GM23338 (cell line): ENCODE results near the gene ZCCHC14. TPM values are rescaled to one million over a fixed set of nuclear protein-coding genes. Genes with fewer than 3 reads are reported as not detected.

Experiments
- ATAC-seq: fragments of 200-7000 bp; cut with Tn5 transposase; 3 replicates; pipeline ENCODE4 v1.9.1; 2020
- DNase-seq: peaks from one replicate; pipeline ENCODE4 v3.0.0-alpha.2; 2015; ENCODE audit warnings: low spot score
- H2AFZ ChIP-seq: fragments of 200-600 bp; sonication (generic); 2 replicates; pipeline ENCODE4 v1.8.0; 2016; ENCODE audit warnings: antibody characterized with exemption, mild to moderate bottlenecking, moderate library complexity
- H3F3A ChIP-seq: fragments of 200-600 bp; sonication (generic); replicated peaks from 2 replicates; pipeline ENCODE4 v1.8.0; 2017; ENCODE audit warnings: antibody characterized with exemption, mixed run types, low read depth
- H3K27ac ChIP-seq: fragments of 200-600 bp; sonication (generic); 2 replicates; pipeline ENCODE4 v1.6.1; 2016; ENCODE audit warnings: low read depth
- H3K27me3 ChIP-seq: fragments of 200-600 bp; sonication (generic); 2 replicates; pipeline ENCODE4 v1.8.0; 2016; ENCODE audit warnings: mild to moderate bottlenecking, mixed run types, moderate library complexity; ENCODE audit not compliant: insufficient read depth
- H3K36me3 ChIP-seq: fragments of 200-600 bp; sonication (generic); 2 replicates; pipeline ENCODE4 v1.8.0; 2016; ENCODE audit warnings: mild to moderate bottlenecking; ENCODE audit not compliant: insufficient read depth
- H3K4me1 ChIP-seq: fragments of 200-600 bp; sonication (generic); 2 replicates; pipeline ENCODE4 v1.8.0; 2016; ENCODE audit warnings: mild to moderate bottlenecking, moderate library complexity; ENCODE audit not compliant: insufficient read depth
- H3K4me2 ChIP-seq: fragments of 200-600 bp; sonication (generic); 2 replicates; pipeline ENCODE4 v1.7.1; 2017; ENCODE audit warnings: mixed run types
- H3K4me3 ChIP-seq: fragments of 200-600 bp; sonication (generic); 2 replicates; pipeline ENCODE4 v1.6.1; 2016; ENCODE audit warnings: mixed run types
- H3K79me2 ChIP-seq: fragments of 200-600 bp; sonication (generic); replicated peaks from 2 replicates; pipeline ENCODE4 v1.8.0; 2017; ENCODE audit warnings: mild to moderate bottlenecking; ENCODE audit not compliant: insufficient read depth
- H3K9me2 ChIP-seq: fragments of 200-600 bp; sonication (generic); 2 replicates; pipeline ENCODE4 v1.8.0; 2017; ENCODE audit not compliant: insufficient read depth
- H4K20me1 ChIP-seq: fragments of 200-600 bp; sonication (generic); replicated peaks from 2 replicates; pipeline ENCODE4 v1.8.0; 2017; ENCODE audit warnings: mild to moderate bottlenecking; ENCODE audit not compliant: insufficient read depth
- H3K27ac Mint-ChIP-seq: 2 replicates; pipeline ENCODE4 v1.8.0; 2020; ENCODE audit warnings: inconsistent platforms, mild to moderate bottlenecking, moderate library complexity, mixed read lengths
- H3K27me3 Mint-ChIP-seq: 3 replicates; pipeline ENCODE4 v1.8.0; 2022; ENCODE audit warnings: low read depth, mild to moderate bottlenecking, moderate library complexity, mixed read lengths, inconsistent platforms; ENCODE audit not compliant: insufficient read depth, poor library complexity
- H3K36me3 Mint-ChIP-seq: 3 replicates; pipeline ENCODE4 v1.8.0; 2021; ENCODE audit warnings: low read depth, mild to moderate bottlenecking, inconsistent platforms, moderate library complexity, mixed read lengths
- H3K4me1 Mint-ChIP-seq: 3 replicates; pipeline ENCODE4 v1.8.0; 2020; ENCODE audit warnings: mild to moderate bottlenecking, inconsistent platforms, mixed read lengths
- H3K4me3 Mint-ChIP-seq: 3 replicates; pipeline ENCODE4 v1.8.0; 2021; ENCODE audit warnings: moderate library complexity, mild to moderate bottlenecking, inconsistent platforms, mixed read lengths
- H3K9me3 Mint-ChIP-seq: 3 replicates; pipeline ENCODE4 v1.8.0; 2020; ENCODE audit warnings: moderate library complexity, mild to moderate bottlenecking, inconsistent platforms, mixed read lengths
- CREB1 ChIP-seq: fragments of 250-450 bp; sonication (Bioruptor Pico); IDR thresholded peaks from 2 replicates; pipeline ENCODE4 v1.5.0; 2020; ENCODE audit warnings: low read depth, mild to moderate bottlenecking, moderate library complexity
- EZH2 ChIP-seq: fragments of 200-600 bp; sonication (generic); IDR thresholded peaks from one replicate; pipeline ENCODE4 v1.8.0; 2017; ENCODE audit warnings: antibody characterized with exemption, mild to moderate bottlenecking, low read depth; ENCODE audit not compliant: unreplicated experiment
- JUNB ChIP-seq: IDR thresholded peaks from one replicate; pipeline ENCODE4 v1.6.1; 2016; ENCODE audit warnings: antibody characterized with exemption; ENCODE audit not compliant: unreplicated experiment
- NANOG ChIP-seq: IDR thresholded peaks from 2 replicates; pipeline ENCODE4 v1.6.1; 2016; ENCODE audit warnings: antibody characterized with exemption, borderline replicate concordance
- POLR2AphosphoS5 ChIP-seq: IDR thresholded peaks from 2 replicates; pipeline ENCODE4 v1.6.1; 2016; ENCODE audit warnings: antibody characterized with exemption, low read depth
- ZNF114 ChIP-seq: fragments of 250-450 bp; sonication (Bioruptor Pico); IDR thresholded peaks from 2 replicates; pipeline ENCODE4 v1.5.0; 2020; ENCODE audit warnings: mild to moderate bottlenecking, moderate library complexity
- ZNF331 ChIP-seq: fragments of 250-450 bp; sonication (Bioruptor Pico); IDR thresholded peaks from 2 replicates; pipeline ENCODE4 v1.5.0; 2020; ENCODE audit warnings: low read depth, mild to moderate bottlenecking, moderate library complexity
- polyA plus RNA-seq: library from polyadenylated mRNA; unstranded; fragments of >200 nt; fragmentation: Nextera tagmentation; extraction: Ambion mirVana; gene quantifications from 2 replicates; pipeline ENCODE4 v1.2.1, GENCODE V29; 2016
- total RNA-seq: library from RNA; depleted of rRNA; stranded (reverse); fragments of >200 nt; shearing (Covaris generic); gene quantifications from 2 replicates; pipeline ENCODE4 v1.2.3, GENCODE V29; 2014
- TF ChIP-seq, protein P1 (sequence below), 2 experiments: fragments of 200-600 bp in 1 of 2; sonication (generic) in 1 of 2; conservative IDR thresholded peaks; 2 replicates each; pipeline versions ENCODE4 v1.5.1 to v1.6.1; 2016 to 2017; ENCODE audit warnings: antibody characterized with exemption in 2 of 2, low read depth in 2 of 2, mild to moderate bottlenecking in 2 of 2, moderate library complexity in 1 of 2
- TF ChIP-seq, protein P2 (sequence below): IDR thresholded peaks from one replicate; pipeline ENCODE4 v1.6.1; 2018; ENCODE audit warnings: antibody characterized with exemption; ENCODE audit not compliant: unreplicated experiment
- TF ChIP-seq, protein P3 (sequence below): fragments of 250-450 bp; sonication (Bioruptor Pico); IDR thresholded peaks from 2 replicates; pipeline ENCODE4 v1.5.0; 2020; ENCODE audit warnings: mild to moderate bottlenecking, moderate library complexity

The ZCCHC14 gene
- total and polyA plus RNA-seq, 2 experiments from 2014 or later: 6.8 to 22.4 TPM

DNA sequence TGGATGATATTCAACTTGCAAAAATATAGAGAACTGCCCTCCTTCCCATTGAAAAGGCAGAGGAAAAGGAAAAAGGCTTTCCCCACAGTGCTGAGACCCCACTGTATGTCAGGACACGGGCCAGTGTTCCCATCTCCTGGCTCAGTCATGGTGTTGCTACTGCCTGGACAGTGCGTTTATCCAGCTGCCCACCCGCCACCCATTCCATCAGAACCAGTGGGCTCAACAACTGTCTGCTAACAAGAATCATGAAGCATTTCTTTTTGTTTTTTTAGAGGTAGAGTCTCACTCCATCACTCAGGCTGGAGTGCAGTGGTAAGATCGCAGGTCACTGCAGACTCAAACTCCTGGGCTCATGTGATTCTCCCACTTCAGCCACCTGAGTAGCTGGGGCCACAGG, 120.5 kb downstream of the ZCCHC14 start (continued):
- no peak for TF ChIP-seq POLR2AphosphoS5
- no peak for TF ChIP-seq CREB1 (CRISPR knock-in tag)
- TF ChIP-seq ZNF331 (CRISPR knock-in tag): no peak
- TF ChIP-seq NANOG: no peak
- TF ChIP-seq, protein P1, sequence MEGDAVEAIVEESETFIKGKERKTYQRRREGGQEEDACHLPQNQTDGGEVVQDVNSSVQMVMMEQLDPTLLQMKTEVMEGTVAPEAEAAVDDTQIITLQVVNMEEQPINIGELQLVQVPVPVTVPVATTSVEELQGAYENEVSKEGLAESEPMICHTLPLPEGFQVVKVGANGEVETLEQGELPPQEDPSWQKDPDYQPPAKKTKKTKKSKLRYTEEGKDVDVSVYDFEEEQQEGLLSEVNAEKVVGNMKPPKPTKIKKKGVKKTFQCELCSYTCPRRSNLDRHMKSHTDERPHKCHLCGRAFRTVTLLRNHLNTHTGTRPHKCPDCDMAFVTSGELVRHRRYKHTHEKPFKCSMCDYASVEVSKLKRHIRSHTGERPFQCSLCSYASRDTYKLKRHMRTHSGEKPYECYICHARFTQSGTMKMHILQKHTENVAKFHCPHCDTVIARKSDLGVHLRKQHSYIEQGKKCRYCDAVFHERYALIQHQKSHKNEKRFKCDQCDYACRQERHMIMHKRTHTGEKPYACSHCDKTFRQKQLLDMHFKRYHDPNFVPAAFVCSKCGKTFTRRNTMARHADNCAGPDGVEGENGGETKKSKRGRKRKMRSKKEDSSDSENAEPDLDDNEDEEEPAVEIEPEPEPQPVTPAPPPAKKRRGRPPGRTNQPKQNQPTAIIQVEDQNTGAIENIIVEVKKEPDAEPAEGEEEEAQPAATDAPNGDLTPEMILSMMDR (conservative IDR thresholded peaks at IDR 0.05; ENCODE audit: low read depth in 2 of 2): no peak
- no peak for TF ChIP-seq JUNB
- no peak for TF ChIP-seq EZH2
- TF ChIP-seq ZNF114 (CRISPR knock-in tag): no peak
- TF ChIP-seq, protein P2, sequence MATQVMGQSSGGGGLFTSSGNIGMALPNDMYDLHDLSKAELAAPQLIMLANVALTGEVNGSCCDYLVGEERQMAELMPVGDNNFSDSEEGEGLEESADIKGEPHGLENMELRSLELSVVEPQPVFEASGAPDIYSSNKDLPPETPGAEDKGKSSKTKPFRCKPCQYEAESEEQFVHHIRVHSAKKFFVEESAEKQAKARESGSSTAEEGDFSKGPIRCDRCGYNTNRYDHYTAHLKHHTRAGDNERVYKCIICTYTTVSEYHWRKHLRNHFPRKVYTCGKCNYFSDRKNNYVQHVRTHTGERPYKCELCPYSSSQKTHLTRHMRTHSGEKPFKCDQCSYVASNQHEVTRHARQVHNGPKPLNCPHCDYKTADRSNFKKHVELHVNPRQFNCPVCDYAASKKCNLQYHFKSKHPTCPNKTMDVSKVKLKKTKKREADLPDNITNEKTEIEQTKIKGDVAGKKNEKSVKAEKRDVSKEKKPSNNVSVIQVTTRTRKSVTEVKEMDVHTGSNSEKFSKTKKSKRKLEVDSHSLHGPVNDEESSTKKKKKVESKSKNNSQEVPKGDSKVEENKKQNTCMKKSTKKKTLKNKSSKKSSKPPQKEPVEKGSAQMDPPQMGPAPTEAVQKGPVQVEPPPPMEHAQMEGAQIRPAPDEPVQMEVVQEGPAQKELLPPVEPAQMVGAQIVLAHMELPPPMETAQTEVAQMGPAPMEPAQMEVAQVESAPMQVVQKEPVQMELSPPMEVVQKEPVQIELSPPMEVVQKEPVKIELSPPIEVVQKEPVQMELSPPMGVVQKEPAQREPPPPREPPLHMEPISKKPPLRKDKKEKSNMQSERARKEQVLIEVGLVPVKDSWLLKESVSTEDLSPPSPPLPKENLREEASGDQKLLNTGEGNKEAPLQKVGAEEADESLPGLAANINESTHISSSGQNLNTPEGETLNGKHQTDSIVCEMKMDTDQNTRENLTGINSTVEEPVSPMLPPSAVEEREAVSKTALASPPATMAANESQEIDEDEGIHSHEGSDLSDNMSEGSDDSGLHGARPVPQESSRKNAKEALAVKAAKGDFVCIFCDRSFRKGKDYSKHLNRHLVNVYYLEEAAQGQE: no peak

DNA sequence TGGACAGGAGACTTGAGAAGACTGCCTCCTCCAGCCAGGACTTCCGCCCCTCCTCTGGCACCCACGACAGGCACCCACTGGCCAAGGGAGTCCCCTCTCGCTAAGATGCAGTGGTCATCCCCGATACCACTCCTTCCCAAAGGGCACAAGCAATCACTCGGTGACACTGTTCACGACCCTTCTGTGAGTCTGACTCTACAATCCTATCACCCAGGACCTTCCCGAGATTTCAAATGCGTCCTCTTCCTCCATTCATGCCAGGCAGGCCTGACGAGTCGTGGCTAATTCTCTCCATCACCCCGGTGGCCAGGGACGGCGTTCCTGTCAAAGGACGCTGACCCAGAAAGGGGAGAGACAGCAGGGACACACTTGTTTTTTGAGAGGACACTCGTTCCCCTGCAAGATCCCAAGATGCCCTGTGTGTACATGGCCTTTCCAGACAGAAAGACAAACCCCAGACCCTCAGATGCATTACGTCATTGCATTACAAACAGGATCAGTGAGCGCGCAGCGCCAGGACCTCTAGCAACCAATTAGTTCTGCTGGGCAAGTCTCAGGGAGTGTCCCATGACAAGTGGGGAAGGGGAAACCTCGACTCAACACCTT, 121.5 kb downstream of the ZCCHC14 start:
- Histone ChIP-seq H3K4me1 (no peaks in the 10 kb centered on the region), H3K4me3 (no peak overlapping the region), H3K4me2 (no peak overlapping the region), H3F3A (no peaks in the 10 kb centered on the region), H4K20me1 (peaks cover 30% of the 10 kb centered on the region; the same call in 1 of the 2 replicates), H3K27me3 (no peaks in the 10 kb centered on the region), H3K36me3 (no peaks in the 10 kb centered on the region), H3K9me2 (no peaks in the 10 kb centered on the region), H3K79me2 (peaks cover 87% of the 10 kb centered on the region), H2AFZ (no peak overlapping the region), H3K27ac (no peak overlapping the region)
- H3K4me1 Mint-ChIP-seq: peaks cover 24% of the 10 kb centered on the region
- DNase-seq (no peak), ATAC-seq (no peak)
- H3K36me3 Mint-ChIP-seq: no peaks in the 10 kb centered on the region
- H3K27me3 Mint-ChIP-seq: no peaks in the 10 kb centered on the region
- H3K4me3 Mint-ChIP-seq: no peak overlapping the region
- H3K9me3 Mint-ChIP-seq: no peaks in the 10 kb centered on the region
- TF ChIP-seq, protein P3, sequence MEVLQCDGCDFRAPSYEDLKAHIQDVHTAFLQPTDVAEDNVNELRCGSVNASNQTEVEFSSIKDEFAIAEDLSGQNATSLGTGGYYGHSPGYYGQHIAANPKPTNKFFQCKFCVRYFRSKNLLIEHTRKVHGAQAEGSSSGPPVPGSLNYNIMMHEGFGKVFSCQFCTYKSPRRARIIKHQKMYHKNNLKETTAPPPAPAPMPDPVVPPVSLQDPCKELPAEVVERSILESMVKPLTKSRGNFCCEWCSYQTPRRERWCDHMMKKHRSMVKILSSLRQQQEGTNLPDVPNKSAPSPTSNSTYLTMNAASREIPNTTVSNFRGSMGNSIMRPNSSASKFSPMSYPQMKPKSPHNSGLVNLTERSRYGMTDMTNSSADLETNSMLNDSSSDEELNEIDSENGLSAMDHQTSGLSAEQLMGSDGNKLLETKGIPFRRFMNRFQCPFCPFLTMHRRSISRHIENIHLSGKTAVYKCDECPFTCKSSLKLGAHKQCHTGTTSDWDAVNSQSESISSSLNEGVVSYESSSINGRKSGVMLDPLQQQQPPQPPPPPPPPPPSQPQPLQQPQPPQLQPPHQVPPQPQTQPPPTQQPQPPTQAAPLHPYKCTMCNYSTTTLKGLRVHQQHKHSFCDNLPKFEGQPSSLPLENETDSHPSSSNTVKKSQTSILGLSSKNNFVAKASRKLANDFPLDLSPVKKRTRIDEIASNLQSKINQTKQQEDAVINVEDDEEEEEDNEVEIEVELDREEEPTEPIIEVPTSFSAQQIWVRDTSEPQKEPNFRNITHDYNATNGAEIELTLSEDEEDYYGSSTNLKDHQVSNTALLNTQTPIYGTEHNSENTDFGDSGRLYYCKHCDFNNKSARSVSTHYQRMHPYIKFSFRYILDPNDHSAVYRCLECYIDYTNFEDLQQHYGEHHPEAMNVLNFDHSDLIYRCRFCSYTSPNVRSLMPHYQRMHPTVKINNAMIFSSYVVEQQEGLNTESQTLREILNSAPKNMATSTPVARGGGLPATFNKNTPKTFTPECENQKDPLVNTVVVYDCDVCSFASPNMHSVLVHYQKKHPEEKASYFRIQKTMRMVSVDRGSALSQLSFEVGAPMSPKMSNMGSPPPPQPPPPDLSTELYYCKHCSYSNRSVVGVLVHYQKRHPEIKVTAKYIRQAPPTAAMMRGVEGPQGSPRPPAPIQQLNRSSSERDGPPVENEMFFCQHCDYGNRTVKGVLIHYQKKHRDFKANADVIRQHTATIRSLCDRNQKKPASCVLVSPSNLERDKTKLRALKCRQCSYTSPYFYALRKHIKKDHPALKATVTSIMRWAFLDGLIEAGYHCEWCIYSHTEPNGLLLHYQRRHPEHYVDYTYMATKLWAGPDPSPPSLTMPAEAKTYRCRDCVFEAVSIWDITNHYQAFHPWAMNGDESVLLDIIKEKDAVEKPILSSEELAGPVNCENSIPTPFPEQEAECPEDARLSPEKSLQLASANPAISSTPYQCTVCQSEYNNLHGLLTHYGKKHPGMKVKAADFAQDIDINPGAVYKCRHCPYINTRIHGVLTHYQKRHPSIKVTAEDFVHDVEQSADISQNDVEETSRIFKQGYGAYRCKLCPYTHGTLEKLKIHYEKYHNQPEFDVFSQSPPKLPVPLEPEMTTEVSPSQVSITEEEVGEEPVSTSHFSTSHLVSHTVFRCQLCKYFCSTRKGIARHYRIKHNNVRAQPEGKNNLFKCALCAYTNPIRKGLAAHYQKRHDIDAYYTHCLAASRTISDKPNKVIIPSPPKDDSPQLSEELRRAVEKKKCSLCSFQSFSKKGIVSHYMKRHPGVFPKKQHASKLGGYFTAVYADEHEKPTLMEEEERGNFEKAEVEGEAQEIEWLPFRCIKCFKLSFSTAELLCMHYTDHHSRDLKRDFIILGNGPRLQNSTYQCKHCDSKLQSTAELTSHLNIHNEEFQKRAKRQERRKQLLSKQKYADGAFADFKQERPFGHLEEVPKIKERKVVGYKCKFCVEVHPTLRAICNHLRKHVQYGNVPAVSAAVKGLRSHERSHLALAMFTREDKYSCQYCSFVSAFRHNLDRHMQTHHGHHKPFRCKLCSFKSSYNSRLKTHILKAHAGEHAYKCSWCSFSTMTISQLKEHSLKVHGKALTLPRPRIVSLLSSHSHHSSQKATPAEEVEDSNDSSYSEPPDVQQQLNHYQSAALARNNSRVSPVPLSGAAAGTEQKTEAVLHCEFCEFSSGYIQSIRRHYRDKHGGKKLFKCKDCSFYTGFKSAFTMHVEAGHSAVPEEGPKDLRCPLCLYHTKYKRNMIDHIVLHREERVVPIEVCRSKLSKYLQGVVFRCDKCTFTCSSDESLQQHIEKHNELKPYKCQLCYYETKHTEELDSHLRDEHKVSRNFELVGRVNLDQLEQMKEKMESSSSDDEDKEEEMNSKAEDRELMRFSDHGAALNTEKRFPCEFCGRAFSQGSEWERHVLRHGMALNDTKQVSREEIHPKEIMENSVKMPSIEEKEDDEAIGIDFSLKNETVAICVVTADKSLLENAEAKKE: no peak
- peak overlapping the region; percentile 7; the same call in 1 of the 2 replicates for H3K27ac Mint-ChIP-seq
